Chondrocyte (in vitro differentiated cells): ENCODE results near the gene CTDSP2. TPM values are rescaled to one million over a fixed set of nuclear protein-coding genes. Genes with fewer than 3 reads are reported as not detected.

ENCODE experiments used
- DNase-seq: peaks from one replicate; pipeline ENCODE4 v3.0.0; 2021; ENCODE audit warnings: mixed read lengths, low spot score
- H3K27ac Mint-ChIP-seq: one replicate; pipeline ENCODE4 v1.8.0; 2021; ENCODE audit warnings: mild to moderate bottlenecking, moderate library complexity, mixed read lengths; ENCODE audit not compliant: unreplicated experiment
- H3K27me3 Mint-ChIP-seq: 2 replicates; pipeline ENCODE4 v1.8.0; 2021; ENCODE audit warnings: low read depth, mixed read lengths
- H3K36me3 Mint-ChIP-seq: 2 replicates; pipeline ENCODE4 v1.8.0; 2021; ENCODE audit warnings: low read depth, mixed read lengths
- H3K4me1 Mint-ChIP-seq: 2 replicates; pipeline ENCODE4 v1.8.0; 2021; ENCODE audit warnings: low read depth, mild to moderate bottlenecking, mixed read lengths
- H3K4me3 Mint-ChIP-seq: one replicate; pipeline ENCODE4 v1.8.0; 2021; ENCODE audit warnings: mild to moderate bottlenecking, moderate library complexity, mixed read lengths; ENCODE audit not compliant: unreplicated experiment
- H3K9me3 Mint-ChIP-seq: 2 replicates; pipeline ENCODE4 v1.8.0; 2021; ENCODE audit warnings: low read depth, mixed read lengths
- CTCF ChIP-seq: fragments of 200-600 bp; sonication (generic); IDR thresholded peaks from 2 replicates; pipeline ENCODE4 v1.5.0; 2021; ENCODE audit warnings: antibody characterized with exemption, mild to moderate bottlenecking, moderate library complexity
- total RNA-seq: library from RNA; stranded (reverse); gene quantifications from 3 replicates; pipeline ENCODE4 v1.2.1, GENCODE V29; 2021

Gene CTDSP2
- total RNA-seq, 1 donor from 2014 or later = 113 TPM

- Mint-ChIP-seq H3K9me3 (no peaks in the 10 kb centered on the region), H3K4me1 (peaks cover 99% of the 10 kb centered on the region), H3K27me3 (no peaks in the 10 kb centered on the region), H3K36me3 (no peaks in the 10 kb centered on the region), H3K27ac (peak overlapping the region; percentile 87), H3K4me3 (no peak overlapping the region)
- TF ChIP-seq CTCF = no peak
- DNase-seq = no peak
These were observed 7.8 kb downstream of the CTDSP2 start for GRCh38 chr12:57838594-57839302.

GRCh38 chr12:57837864-57838562 is 8.5 kb downstream of the CTDSP2 start:
- Mint-ChIP-seq H3K27ac (peak overlapping the region; percentile 87), H3K9me3 (no peaks in the 10 kb centered on the region), H3K4me3 (peak overlapping the region; percentile 24), H3K36me3 (no peaks in the 10 kb centered on the region), H3K27me3 (no peaks in the 10 kb centered on the region), H3K4me1 (peaks cover 99% of the 10 kb centered on the region)
- no peak for TF ChIP-seq CTCF
- no peak for DNase-seq

GRCh38 chr12:57836442-57837375 is 9.8 kb downstream of the CTDSP2 start:
- Mint-ChIP-seq H3K36me3 (no peaks in the 10 kb centered on the region), H3K27me3 (no peaks in the 10 kb centered on the region), H3K4me3 (peak overlapping the region; percentile 21), H3K9me3 (no peaks in the 10 kb centered on the region), H3K27ac (peak overlapping the region; percentile 92), H3K4me1 (peaks cover 97% of the 10 kb centered on the region)
- TF ChIP-seq CTCF = no peak
- DNase-seq = no peak

- no peak for TF ChIP-seq CTCF
- no peak for DNase-seq
- Mint-ChIP-seq H3K4me1 (peaks cover 94% of the 10 kb centered on the region), H3K27me3 (no peaks in the 10 kb centered on the region), H3K36me3 (no peaks in the 10 kb centered on the region), H3K27ac (peak overlapping the region; percentile 92), H3K4me3 (no peak overlapping the region), H3K9me3 (no peaks in the 10 kb centered on the region)
These were observed 10.9 kb downstream of the CTDSP2 start for GRCh38 chr12:57835366-57836288.
